Left lung (tissue), 10 donors: ENCODE measurements around the gene UPP1. TPM values are rescaled to one million over a fixed set of nuclear protein-coding genes. Genes with fewer than 3 reads are reported as not detected.

Experiments
- ATAC-seq: fragments of 200-7000 bp; cut with Tn5 transposase; one replicate; pipeline ENCODE4 v1.9.1; 2020; ENCODE audit warnings: moderate library complexity
- DNase-seq, 4 donors: peaks; one replicate each; pipeline ENCODE4 v3.0.0-alpha.2; 2013 to 2020
- H3K27ac ChIP-seq, 2 donors: fragments of 200-600 bp; sonication (generic) in 1 of 2; one replicate each; pipeline versions ENCODE4 v1.5.0 to v1.8.0; 2020 to 2021
- H3K27me3 ChIP-seq, 2 donors: fragments of 200-600 bp; sonication (generic) in 1 of 2; one replicate each; pipeline versions ENCODE4 v1.5.0 to v1.8.0; 2020 to 2021
- H3K36me3 ChIP-seq, 2 donors: fragments of 200-600 bp; sonication (generic) in 1 of 2; one replicate each; pipeline versions ENCODE4 v1.5.0 to v1.8.0; 2020 to 2021
- H3K4me1 ChIP-seq, 2 donors: fragments of 200-600 bp; one replicate each; pipeline ENCODE4 v1.8.0; 2021
- H3K4me3 ChIP-seq, 2 donors: fragments of 200-600 bp; sonication (generic) in 1 of 2; one replicate each; pipeline versions ENCODE4 v1.5.0 to v1.8.0; 2020 to 2021; ENCODE audit warnings: mild to moderate bottlenecking in 1 of 2
- H3K9me3 ChIP-seq, 2 donors: fragments of 200-600 bp; sonication (generic) in 1 of 2; one replicate each; pipeline versions ENCODE4 v1.5.0 to v1.8.0; 2020 to 2021
- CTCF ChIP-seq, 2 donors: fragments of 200-600 bp; sonication (generic) in 1 of 2; IDR thresholded peaks; one replicate each; pipeline versions ENCODE4 v1.5.0 to v1.8.0; 2021; ENCODE audit warnings: antibody characterized with exemption in 2 of 2
- intact Hi-C, 2 donors: fragments of 100-400 bp; cut with DNase I; formaldehyde crosslinking; loops; one replicate each; pipeline versions ENCODE4 v1.11.2 to v1.14.2; 2022
- polyA plus RNA-seq, 6 donors: library from polyadenylated mRNA; unstranded; fragments of 120-200 nt; gene quantifications; one replicate each; pipeline ENCODE4 v1.2.1, GENCODE V29; 2013; ENCODE audit not compliant: insufficient read length in 6 of 6
- total RNA-seq, 2 donors: library from RNA; stranded (reverse); fragmentation: NEBNext Ultra II Directional; extraction: Animal tissue kit (Norgen Biotek cat#: 25700); gene quantifications; one replicate each; pipeline ENCODE4 v1.2.1, GENCODE V29; 2021
- donor health status: DM: no; HTN: yes; CAD: no.
- donor health status: DM: no; HTN: no; CAD: no.

UPP1 gene
- total and polyA plus RNA-seq, 8 donors, result 8.8 to 79.3 (median 9.7) TPM

DNA sequence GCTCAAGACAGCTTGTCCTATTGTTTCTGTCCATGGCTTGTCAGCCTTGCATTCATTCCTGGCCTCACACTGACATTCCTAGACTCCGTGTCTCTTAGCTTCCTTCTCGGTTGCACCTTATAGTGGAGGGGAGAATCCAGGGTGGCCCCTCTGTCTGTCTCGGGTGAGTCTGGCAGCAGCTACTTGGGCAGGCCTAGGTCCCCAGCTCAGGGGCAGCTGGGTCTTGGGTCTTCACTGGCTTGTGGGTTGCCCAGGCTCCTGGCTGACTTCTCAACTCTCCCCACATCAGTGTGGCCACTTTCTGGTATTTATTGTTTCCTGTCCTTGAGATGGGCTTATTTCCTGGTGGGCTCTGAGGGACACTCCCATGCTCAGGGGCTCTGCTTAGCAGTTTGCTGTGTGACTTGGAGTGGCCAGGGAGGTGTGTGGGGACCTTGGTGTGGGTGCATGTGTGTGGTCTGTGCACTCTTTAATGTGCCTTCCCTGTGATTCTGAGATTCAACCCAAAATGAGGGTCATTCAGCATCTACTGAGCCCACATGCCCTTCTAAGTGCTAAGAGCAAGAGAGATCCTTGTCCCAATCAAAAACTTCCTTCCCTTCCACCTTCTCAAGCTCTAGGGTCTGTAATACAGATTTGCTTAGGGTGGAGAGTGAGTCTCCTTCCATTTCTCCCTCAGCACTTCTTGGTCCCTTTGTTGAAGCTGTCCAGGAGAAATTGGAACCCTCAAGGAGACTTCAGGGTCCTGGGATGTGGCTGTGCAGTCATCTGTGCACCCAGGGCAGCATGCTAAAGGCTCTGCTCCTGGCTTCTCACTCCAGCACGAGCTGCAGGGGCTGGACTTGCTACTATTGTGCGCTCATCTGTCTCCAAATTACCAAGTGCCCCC, 20.1 kb downstream of the UPP1 start:
- Histone ChIP-seq H3K27ac (peak overlapping the region in 1 of 2 donors; percentile 37), H3K27me3 (no peaks in the 10 kb centered on the region), H3K4me1 (peaks cover 0 to 6% of the 10 kb centered on the region in 2 donors), H3K9me3 (no peaks in the 10 kb centered on the region), H3K4me3 (no peak overlapping the region), H3K36me3 (peaks cover 0 to 58% of the 10 kb centered on the region in 2 donors)
- TF ChIP-seq CTCF (IDR thresholded peaks at IDR 0.05), result no peak
- no peak for ATAC-seq
- intact Hi-C loops, result loop anchor here in 1 of 2 donors (5.0 to 10.0 kb wide), 2 partner anchors 74 to 117 kb away; partner anchors contain the start of gene C7orf57
- DNase-seq, result no peak

- TF ChIP-seq CTCF (IDR thresholded peaks at IDR 0.05), result peak; percentile 99
- no peaks in the 10 kb centered on the region for H3K27me3 ChIP-seq
- H3K36me3 ChIP-seq, result peaks cover 0 to 49% of the 10 kb centered on the region in 2 donors
- intact Hi-C loops, result loop anchor here in 1 of 2 donors (5.0 to 10.0 kb wide), 3 partner anchors 75 to 163 kb away; partner anchors contain the start of genes C7orf57 and PKD1L1
- DNase-seq (peak; percentile 32 to 90 (median 72)), ATAC-seq (peak; percentile 97)
- no peaks in the 10 kb centered on the region for H3K9me3 ChIP-seq
- H3K4me1 ChIP-seq, result peaks cover 0 to 6% of the 10 kb centered on the region in 2 donors
- no peak overlapping the region for H3K4me3 ChIP-seq
- H3K27ac ChIP-seq, result peak overlapping the region in 1 of 2 donors; percentile 37
These were observed 21.0 kb downstream of the UPP1 start for GRCh38 chr7:48109848-48110663.

DNA sequence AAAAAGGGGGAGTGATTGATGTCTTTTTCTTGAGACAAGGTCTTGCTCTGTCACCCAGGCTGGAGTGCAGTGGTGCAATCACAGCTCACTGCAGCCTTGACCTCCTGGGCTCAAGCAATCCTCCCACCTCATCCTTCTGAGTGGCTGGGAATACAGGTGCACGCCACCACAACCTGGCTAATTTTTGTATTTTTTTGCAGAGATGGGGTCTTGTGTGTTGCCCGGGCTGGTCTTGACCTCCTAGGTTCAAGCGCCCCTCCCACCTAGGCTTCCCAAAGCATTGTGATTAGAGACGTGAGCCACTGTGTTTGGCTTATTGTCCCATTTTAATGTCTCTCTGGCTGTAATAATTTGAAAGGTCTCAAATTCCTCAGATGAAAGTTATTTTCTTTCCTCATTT, 21.8 kb downstream of the UPP1 start:
- Histone ChIP-seq H3K4me1 (peaks cover 0 to 6% of the 10 kb centered on the region in 2 donors), H3K9me3 (no peaks in the 10 kb centered on the region), H3K36me3 (peaks cover 0 to 41% of the 10 kb centered on the region in 2 donors), H3K27ac (no peak overlapping the region), H3K4me3 (no peak overlapping the region), H3K27me3 (no peaks in the 10 kb centered on the region)
- ATAC-seq, result no peak
- no peak for DNase-seq
- no peak for TF ChIP-seq CTCF (IDR thresholded peaks at IDR 0.05)
- intact Hi-C loops, result loop anchor here in 1 of 2 donors (5.0 kb wide), 1 partner anchor 164 kb away; the partner anchor contains the start of gene PKD1L1

DNA sequence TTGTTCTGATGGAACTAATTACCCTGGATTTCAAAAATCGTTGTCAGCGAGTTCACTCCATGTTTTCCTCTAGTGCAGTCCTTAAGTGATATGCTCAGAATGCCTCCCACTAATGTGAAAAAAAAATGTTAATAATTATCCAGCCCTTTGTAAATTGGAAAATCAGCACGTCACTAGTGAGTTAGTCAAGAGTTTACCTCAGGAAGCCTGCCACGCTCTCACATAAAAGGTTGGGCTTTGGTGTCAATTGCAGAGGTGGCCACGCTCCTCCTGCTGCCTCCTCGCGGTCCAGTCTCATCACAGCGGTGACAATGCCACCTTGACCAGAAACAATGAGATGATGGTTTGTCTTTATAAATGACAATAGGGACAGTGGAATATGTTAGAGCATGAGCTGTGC, 22.5 kb downstream of the UPP1 start:
- no peaks in the 10 kb centered on the region for H3K27me3 ChIP-seq
- H3K36me3 ChIP-seq, result peaks cover 0 to 34% of the 10 kb centered on the region in 2 donors
- intact Hi-C loops, result loop anchor here in 1 of 2 donors (5.0 kb wide), 1 partner anchor 164 kb away; the partner anchor contains the start of gene PKD1L1
- H3K27ac ChIP-seq, result no peak overlapping the region
- ATAC-seq (no peak), DNase-seq (peak in 1 of 4 donors; percentile 30)
- H3K9me3 ChIP-seq, result no peaks in the 10 kb centered on the region
- H3K4me1 ChIP-seq, result peaks cover 0 to 6% of the 10 kb centered on the region in 2 donors
- no peak overlapping the region for H3K4me3 ChIP-seq
- TF ChIP-seq CTCF (IDR thresholded peaks at IDR 0.05), result no peak
